ENCODE data around the gene CCBE1.
"Not testable (repeated sequence)": the region's sequence is repeated elsewhere in the genome, so short reads cannot be mapped to it uniquely, and the experiment has no call there.

The CCBE1 gene

DNA sequence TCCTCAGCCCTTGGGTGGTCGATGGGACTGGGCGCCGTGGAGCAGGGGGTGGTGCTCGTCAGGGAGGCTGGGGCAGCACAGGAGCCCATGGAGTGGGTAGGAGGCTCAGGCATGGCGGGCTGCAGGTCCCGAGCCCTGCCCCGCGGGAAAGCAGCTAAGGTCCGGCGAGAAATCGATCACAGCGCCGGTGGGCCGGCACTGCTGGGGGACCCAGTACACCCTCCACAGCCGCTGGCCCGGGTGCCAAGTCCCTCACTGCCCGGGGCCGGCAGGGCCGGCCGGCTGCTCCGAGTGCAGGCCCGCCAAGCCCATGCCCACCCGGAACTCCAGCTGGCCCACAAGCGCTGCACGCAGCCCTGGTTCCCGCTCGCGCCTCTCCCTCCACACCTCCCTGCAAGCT lies 16.9 kb upstream of the CCBE1 start:
- DNase-seq = not testable (repeated sequence)

DNA sequence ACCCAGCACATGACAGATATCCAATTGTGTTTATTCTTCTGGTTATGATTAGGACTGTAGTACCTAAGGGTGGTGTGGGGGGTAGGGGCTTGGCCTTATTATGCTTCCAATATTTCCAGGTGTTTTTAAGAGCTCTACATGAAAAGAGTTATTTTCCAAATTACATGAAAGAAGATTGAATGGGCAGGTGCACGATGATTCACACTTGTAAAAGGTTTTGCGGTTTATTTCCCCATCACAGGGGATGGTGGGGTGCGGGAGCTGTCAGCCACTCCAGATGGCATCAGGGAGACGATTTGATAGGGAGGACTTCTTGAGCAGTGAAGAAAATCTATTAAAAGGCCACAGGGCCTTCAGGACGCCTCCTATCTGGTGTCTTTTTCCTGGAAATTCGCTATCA lies 15.1 kb upstream of the CCBE1 start:
- DNase-seq = peak; percentile 61 to 63

DNA sequence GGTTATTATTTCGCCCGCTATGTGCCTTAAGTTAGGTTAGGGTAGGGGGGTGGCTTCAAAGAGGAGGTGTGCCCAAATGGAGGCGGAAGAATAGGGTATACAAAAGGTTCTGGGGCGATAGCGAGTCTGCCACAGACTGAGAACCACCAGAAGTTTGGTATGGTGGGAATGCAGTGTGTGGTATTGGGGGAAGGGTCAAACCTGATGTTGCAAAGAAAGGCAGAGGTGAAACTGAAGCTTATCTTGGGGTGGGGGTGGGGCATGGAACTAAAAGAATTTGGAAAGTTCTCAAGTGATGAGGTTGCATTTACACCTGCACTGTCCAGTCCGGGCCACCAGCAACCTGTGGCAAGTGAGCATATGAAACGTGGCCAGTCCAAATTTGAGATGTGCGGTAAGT lies 11.8 kb upstream of the CCBE1 start:
- no peak for DNase-seq

DNA sequence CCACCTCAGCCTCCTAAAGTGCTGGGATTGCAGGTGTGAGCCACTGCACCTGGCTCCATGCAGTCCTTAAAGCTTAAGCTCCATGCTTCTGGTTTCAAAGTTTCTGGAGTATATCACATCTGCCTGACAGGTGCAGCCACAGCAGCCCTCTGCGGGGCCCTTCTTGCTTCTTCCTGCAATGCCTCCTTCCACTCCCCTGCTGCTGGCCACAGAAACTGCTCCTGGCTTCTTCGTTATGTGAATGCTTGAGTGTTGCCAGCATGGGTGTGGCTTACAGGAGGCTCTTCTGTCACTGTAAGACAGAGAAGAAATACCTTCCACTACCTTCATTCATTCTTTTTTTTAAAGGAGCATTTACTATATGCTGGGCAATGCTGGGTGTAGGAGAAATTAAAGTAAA lies 10.1 kb upstream of the CCBE1 start:
- DNase-seq = no peak

GRCh38 chr18:59706499-59706898 lies 9.3 kb upstream of the CCBE1 start:
- DNase-seq = no peak

GRCh38 chr18:59705145-59705544 lies 7.9 kb upstream of the CCBE1 start:
- no peak for DNase-seq

DNA sequence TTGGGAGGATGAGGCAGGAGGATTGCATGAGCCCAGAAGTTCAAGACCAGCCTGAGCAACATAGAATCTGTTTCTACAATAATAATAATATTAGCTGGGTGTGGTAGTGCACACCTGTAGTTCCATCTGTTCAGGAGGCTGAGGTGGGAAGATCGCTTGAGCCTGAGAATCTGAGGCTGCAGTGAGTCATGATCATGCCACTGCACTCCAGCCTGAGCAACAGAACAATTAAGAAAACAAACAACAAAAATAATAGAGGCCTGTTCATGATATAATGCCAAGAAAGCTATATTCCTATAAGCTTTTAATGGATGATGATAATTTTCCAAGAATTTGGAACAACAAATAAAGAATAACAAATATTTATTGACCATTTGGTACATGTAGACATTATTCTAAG lies 6.9 kb upstream of the CCBE1 start:
- DNase-seq = no peak

GRCh38 chr18:59701272-59701671 lies 4.0 kb upstream of the CCBE1 start:
- DNase-seq = no peak

DNA sequence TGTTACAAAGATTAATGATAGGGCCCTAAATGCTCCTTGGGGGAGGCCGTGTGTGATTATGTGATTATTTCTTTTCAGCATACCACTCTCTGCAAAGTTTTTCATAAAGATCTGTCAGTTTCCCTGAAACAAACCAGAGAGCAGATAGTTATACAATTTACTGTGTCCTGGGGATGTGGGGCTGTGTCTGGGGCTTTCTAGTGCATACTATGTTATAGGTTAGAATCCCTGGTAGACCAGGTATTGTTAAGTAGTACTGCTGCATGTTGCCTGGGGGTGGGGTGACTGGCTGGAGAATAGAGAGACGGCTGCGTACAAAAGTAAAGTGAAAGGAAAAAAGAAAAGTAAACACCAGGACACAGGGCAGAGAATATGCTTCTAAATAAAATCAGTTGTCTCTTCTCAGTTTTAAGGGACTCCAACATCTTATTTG lies 3.3 kb upstream of the CCBE1 start:
- no peak for DNase-seq

DNA sequence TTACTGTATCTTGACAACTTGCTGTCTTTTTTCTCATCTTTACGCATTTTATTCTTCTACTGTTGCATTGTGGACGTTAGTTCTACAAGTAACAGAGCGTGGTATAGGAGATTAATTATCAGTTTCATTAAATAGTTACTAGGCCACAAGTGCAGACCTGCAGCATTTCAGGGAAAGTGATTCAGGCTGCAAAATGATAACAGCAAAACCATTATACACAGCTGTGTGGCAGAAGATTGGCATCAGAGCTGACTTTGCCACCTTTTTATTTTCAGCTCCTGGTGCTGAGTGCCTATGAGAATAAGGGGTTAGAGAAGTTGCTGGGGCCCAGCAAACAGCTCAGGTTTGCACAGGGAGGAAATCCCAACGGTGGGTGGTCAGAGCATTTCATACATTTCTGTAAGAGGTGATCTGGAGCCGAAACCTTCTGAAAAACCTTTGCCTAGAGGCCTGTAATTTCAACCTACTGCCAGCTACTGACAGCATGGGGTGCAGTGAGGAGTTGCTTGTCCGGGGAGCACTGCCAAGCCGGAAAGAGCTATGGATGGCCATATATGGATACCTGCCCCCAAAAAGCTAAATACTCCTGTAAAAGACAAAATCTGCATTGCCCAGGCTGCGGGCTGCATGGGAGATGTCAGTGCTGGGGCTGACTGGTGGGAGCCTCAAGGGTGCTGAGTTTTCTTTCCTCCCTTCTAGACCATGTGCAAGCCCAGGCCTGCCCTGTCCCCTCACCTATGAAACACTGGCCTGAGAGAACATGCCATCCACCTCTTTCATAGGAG lies 2.7 kb upstream of the CCBE1 start:
- DNase-seq = no peak

DNA sequence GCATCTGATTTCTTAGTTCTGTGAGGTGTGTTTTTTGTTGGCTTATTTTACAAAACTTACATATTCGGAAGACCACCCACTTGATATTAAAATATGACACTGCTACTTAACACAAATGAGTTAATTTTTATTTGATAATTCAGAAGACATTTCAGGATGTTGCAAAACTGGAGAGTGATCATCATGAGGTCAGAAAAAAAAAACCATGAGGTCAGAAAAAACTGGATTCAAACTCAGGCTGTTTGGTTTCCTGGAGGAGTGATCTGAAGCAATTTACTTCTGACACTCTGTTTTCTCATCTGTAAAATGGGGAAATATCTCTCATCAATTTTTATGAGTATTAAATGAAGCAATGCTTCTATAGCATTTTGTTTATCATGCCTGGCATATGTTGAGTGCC lies 1.8 kb upstream of the CCBE1 start:
- no peak for DNase-seq

- DNase-seq = no peak
Observed at GRCh38 chr18:59696311-59697235, 650 bp downstream of the CCBE1 start.

GRCh38 chr18:59695551-59695950 lies 1.7 kb downstream of the CCBE1 start:
- DNase-seq = no peak

DNA sequence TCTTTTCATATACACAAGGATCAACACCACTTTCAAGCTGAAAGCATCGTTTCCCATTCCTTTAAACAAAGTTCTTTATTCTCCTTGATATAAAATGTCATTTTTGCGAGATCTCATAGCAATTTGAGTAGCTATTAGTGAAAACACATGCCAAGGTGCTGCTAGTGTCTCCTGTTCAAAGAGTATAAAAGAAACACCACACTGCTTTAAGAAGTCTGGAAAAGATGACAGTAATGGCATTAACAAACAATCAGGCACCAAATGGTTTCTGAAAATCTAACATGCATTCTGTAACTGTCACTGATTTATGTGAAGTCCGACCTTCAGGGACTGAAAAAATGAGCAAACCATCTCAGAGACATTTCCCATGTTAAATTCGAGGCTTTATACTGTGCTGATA lies 2.4 kb downstream of the CCBE1 start:
- no peak for DNase-seq

- DNase-seq = no peak
Observed at GRCh38 chr18:59691996-59692395, 5.2 kb downstream of the CCBE1 start.

DNA sequence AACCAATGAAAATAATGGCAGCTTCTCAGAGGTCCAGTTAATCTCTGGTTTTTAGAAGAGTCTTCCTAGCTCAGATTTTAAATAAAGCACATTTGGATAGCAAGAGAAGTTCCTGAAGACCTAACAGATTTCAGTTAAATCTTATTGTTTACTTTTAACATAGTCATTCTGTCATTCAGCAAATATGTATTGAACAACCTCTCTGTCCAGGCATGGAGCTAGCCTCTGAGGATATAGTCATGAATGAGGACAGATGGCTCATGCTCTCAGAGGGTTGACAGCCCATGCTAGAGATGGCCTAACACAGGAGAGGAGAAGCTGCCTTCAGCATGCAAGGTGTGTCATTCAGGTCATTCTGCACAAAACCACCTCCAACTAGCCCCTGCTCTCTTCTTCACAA lies 6.2 kb downstream of the CCBE1 start:
- no peak for DNase-seq

DNA sequence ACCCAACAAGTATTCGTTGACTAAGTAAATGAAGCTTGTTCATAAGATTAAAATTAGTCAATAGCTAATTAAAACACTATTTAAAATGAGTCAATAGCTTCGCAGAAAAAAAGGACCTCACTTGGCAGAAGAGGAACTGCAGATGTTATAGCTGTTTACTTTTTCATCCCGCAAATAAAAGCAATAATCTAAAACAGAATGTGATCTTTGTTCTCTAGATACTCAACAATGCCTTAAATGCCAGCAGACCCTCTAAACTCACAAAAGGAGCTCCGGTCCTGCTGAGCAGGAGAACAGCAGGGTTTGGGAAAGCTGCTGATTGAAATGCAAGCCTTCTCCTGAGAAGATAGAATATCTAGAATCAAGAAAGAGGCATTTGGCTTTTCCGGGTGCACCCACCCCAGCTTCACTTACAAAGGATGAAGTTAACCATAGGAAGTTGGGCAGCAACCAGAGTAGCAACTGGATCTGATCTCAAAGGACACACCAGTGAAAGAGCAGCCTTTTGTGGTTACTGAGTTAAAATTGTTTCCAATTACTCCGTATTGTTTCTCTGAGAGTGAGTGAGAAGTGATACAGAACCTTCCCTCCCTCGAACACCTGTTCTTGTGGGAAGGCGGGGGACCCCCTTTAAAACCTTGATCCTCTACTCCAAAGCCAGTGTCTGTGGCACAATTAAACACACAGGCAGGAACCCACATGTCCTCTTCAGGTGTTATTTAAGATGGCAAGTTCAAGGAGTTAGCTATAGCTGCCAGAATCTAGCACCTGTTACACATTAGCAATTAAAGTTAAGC lies 6.8 kb downstream of the CCBE1 start:
- DNase-seq = peak in 1 of 2 experiments; percentile 13

GRCh38 chr18:59689756-59690155 lies 7.5 kb downstream of the CCBE1 start:
- DNase-seq = no peak

DNA sequence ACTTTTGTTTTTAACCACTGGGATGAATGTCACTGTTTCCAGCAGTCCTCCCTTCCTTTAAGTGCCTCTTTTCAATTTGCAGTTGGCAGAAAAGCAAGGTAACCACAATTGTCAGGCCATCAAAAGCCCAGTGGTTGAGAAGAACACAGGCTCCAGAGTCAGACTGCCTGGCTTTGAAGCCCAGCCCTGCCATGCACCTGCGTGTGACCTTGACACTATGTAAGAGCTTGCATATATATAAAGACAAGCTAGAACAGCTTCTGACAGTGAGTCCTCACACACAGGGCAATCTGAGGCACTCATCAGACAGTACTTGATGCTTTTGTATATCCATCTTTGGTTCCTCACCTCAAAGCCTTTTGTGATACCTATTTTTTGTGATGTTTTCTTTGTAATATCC lies 11.0 kb downstream of the CCBE1 start:
- no peak for DNase-seq

- DNase-seq = no peak
Observed at GRCh38 chr18:59685501-59685900, 11.7 kb downstream of the CCBE1 start.

- DNase-seq = no peak
Observed at GRCh38 chr18:59684777-59685176, 12.4 kb downstream of the CCBE1 start.

GRCh38 chr18:59681521-59682004 lies 15.7 kb downstream of the CCBE1 start:
- DNase-seq = peak in 1 of 2 experiments; percentile 10

DNA sequence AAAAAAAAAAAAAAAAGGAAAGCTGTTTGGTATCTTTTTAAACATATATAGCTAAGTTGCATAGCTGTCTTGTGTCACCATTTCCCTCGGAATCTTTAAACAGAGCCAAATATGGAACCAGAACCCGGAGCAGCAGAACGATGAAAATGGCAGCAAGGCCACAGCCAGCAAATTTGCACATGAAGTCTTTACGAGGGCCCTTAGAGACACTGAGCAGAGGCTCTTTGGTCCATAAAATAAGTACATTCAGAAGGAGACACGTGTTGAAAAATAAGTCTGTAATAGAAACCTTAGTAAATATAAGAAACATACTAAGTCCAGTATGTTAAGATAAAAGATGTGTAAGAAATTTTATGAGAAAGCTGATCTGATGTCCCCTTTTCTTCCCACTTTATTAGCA lies 16.2 kb downstream of the CCBE1 start:
- no peak for DNase-seq

Data from NCI-H187 (cell line).